Middle frontal gyrus (tissue), 1 donor: ENCODE results near the gene NEK5.

Experiments
- DNase-seq: peaks from one replicate; pipeline ENCODE4 v3.0.0-alpha.2; 2015; ENCODE audit warnings: low spot score; ENCODE audit errors: extremely low spot score

NEK5 gene

GRCh38 chr13:51988988-51989618 is 139.8 kb downstream of the NEK5 start:
- no peak for DNase-seq
